HL-60 (cell line): ENCODE results near the gene PRR20G.

Experiments
- DNase-seq, 2 experiments: peaks; one replicate each; pipeline ENCODE4 v3.0.0-alpha.2; 2010 to 2020; ENCODE audit warnings: low read depth in 1 of 2, low spot score in 1 of 2
- H3K27ac ChIP-seq: fragments of 250-450 bp; sonication (Bioruptor Pico); replicated peaks from 2 replicates; pipeline ENCODE4 v1.5.1; 2020; ENCODE audit warnings: mild to moderate bottlenecking, moderate library complexity
- H3K27me3 ChIP-seq: fragments of 250-450 bp; sonication (Bioruptor Pico); 2 replicates; pipeline ENCODE4 v1.5.1; 2021; ENCODE audit warnings: mild to moderate bottlenecking, moderate library complexity; ENCODE audit not compliant: insufficient read depth, poor library complexity, severe bottlenecking
- H3K4me3 ChIP-seq: replicated peaks from 2 replicates; pipeline ENCODE4 v1.5.1; 2011; ENCODE audit warnings: mild to moderate bottlenecking, control low read depth, low read length; ENCODE audit not compliant: insufficient read depth
- CTCF ChIP-seq: IDR thresholded peaks from one replicate; pipeline ENCODE4 v1.5.1; 2011; ENCODE audit warnings: low read length, control low read depth, inconsistent platforms; ENCODE audit not compliant: insufficient read depth
- GABPA ChIP-seq: IDR thresholded peaks from 2 replicates; pipeline ENCODE4 v1.6.1; 2012; ENCODE audit warnings: low read depth
- POLR2AphosphoS5 ChIP-seq: IDR thresholded peaks from 2 replicates; pipeline ENCODE4 v1.6.1; 2012; ENCODE audit warnings: low read depth
- SPI1 ChIP-seq: IDR thresholded peaks from 2 replicates; pipeline ENCODE4 v1.6.1; 2012; ENCODE audit warnings: low read depth, mild to moderate bottlenecking, borderline replicate concordance
- TF ChIP-seq, protein P1 (sequence below): IDR thresholded peaks from 2 replicates; pipeline ENCODE4 v1.6.1; 2012; ENCODE audit warnings: low read depth; ENCODE audit not compliant: insufficient replicate concordance

The PRR20G gene

DNA sequence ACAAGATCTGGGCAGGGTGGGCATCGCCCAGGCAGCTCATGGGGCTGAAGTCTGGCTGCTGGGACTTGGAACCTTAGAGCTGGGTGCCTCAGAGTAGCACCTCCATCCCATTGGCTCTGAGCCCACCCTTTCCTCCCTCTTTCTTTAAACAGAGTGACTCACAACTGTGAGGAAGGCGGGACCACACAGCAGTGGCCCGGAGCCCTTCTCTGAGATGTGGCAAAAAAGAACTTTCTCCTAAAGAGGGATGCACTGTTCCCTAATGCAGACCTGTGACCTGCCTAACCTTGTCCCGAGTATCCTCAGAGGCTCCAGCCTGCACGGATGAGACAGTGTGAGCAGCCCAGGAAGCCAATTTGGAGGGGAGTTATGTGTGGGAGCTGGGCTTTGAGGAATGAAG lies 23.6 kb downstream of the PRR20G start:
- Histone ChIP-seq H3K4me3 (no peak overlapping the region), H3K27me3 (no peaks in the 10 kb centered on the region), H3K27ac (no peak overlapping the region)
- DNase-seq, result no peak
- TF ChIP-seq CTCF, result no peak
- TF ChIP-seq POLR2AphosphoS5, result no peak
- TF ChIP-seq, protein P1, sequence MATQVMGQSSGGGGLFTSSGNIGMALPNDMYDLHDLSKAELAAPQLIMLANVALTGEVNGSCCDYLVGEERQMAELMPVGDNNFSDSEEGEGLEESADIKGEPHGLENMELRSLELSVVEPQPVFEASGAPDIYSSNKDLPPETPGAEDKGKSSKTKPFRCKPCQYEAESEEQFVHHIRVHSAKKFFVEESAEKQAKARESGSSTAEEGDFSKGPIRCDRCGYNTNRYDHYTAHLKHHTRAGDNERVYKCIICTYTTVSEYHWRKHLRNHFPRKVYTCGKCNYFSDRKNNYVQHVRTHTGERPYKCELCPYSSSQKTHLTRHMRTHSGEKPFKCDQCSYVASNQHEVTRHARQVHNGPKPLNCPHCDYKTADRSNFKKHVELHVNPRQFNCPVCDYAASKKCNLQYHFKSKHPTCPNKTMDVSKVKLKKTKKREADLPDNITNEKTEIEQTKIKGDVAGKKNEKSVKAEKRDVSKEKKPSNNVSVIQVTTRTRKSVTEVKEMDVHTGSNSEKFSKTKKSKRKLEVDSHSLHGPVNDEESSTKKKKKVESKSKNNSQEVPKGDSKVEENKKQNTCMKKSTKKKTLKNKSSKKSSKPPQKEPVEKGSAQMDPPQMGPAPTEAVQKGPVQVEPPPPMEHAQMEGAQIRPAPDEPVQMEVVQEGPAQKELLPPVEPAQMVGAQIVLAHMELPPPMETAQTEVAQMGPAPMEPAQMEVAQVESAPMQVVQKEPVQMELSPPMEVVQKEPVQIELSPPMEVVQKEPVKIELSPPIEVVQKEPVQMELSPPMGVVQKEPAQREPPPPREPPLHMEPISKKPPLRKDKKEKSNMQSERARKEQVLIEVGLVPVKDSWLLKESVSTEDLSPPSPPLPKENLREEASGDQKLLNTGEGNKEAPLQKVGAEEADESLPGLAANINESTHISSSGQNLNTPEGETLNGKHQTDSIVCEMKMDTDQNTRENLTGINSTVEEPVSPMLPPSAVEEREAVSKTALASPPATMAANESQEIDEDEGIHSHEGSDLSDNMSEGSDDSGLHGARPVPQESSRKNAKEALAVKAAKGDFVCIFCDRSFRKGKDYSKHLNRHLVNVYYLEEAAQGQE, result no peak
- no peak for TF ChIP-seq SPI1
- TF ChIP-seq GABPA, result no peak

GRCh38 chr3:127263586-127264231 lies 24.1 kb downstream of the PRR20G start:
- no peaks in the 10 kb centered on the region for H3K27me3 ChIP-seq
- no peak overlapping the region for H3K4me3 ChIP-seq
- TF ChIP-seq POLR2AphosphoS5 (no peak), CTCF (no peak), SPI1 (no peak)
- TF ChIP-seq, protein P1, result no peak
- H3K27ac ChIP-seq, result no peak overlapping the region
- DNase-seq, result no peak

GRCh38 chr3:127263037-127263436 lies 24.8 kb downstream of the PRR20G start:
- H3K27ac ChIP-seq, result no peak overlapping the region
- TF ChIP-seq, protein P1, result no peak
- TF ChIP-seq GABPA (no peak), SPI1 (no peak), CTCF (no peak), POLR2AphosphoS5 (no peak)

More at GRCh38 chr3:127263037-127263436, 24.8 kb downstream of the PRR20G start:
- no peak for DNase-seq
- H3K27me3 ChIP-seq, result no peaks in the 10 kb centered on the region
- H3K4me3 ChIP-seq, result no peak overlapping the region
